ENCODE measurements around the gene PGF. TPM values are rescaled to one million over a fixed set of nuclear protein-coding genes. Genes with fewer than 3 reads are reported as not detected.

PGF gene
- total and polyA plus RNA-seq, 4 donors: 0.61 to 4.5 (median 1.8) TPM

GRCh38 chr14:74962046-74962445 lies 6.6 kb upstream of the PGF start:
- Histone ChIP-seq H3K27ac (ENCODE audit: low read depth in 1 of 2, low read length in 2 of 2) (no peak overlapping the region), H3K9me3 (ENCODE audit: control insufficient read depth in 4 of 4, low read length in 3 of 4) (no peaks in the 10 kb centered on the region), H3K4me1 (ENCODE audit: control insufficient read depth in 4 of 4, insufficient read depth in 4 of 4, low read length in 3 of 4) (no peaks in the 10 kb centered on the region), H3K4me3 (ENCODE audit: low read depth in 1 of 3, low read length in 3 of 3) (no peak overlapping the region), H3K9ac (ENCODE audit: low read depth in 1 of 2, low read length in 2 of 2) (no peak overlapping the region), H3K27me3 (ENCODE audit: control insufficient read depth in 4 of 4, insufficient read depth in 4 of 4, low read length in 3 of 4) (no peaks in the 10 kb centered on the region), H3K36me3 (ENCODE audit: control insufficient read depth in 4 of 4, insufficient read depth in 3 of 4, low read depth in 1 of 4, low read length in 3 of 4) (no peaks in the 10 kb centered on the region)
- TF ChIP-seq REST (IDR thresholded peaks at IDR 0.05): no peak
- TF ChIP-seq RXRA (IDR thresholded peaks at IDR 0.05): no peak
- no peak for TF ChIP-seq ATF3 (IDR thresholded peaks at IDR 0.05)
- no peak for TF ChIP-seq EGR1 (IDR thresholded peaks at IDR 0.05; ENCODE audit: low read depth in 2 of 2)
- TF ChIP-seq SP1 (IDR thresholded peaks at IDR 0.05): no peak
- no peak for TF ChIP-seq RAD21 (IDR thresholded peaks at IDR 0.05)
- TF ChIP-seq GABPA (IDR thresholded peaks at IDR 0.05 in 1 of 2, conservative IDR thresholded peaks at IDR 0.05 in 1 of 2): no peak
- no peak for TF ChIP-seq FOXA2 (IDR thresholded peaks at IDR 0.05)
- TF ChIP-seq FOXA1 (IDR thresholded peaks at IDR 0.05): no peak
- TF ChIP-seq ZBTB33 (IDR thresholded peaks at IDR 0.05): no peak
- no peak for TF ChIP-seq NR2F2 (IDR thresholded peaks at IDR 0.05)
- TF ChIP-seq CTCF (IDR thresholded peaks at IDR 0.05; ENCODE audit: low read depth, low read length, missing input control): no peak
- TF ChIP-seq HNF4A (conservative IDR thresholded peaks at IDR 0.05): no peak
- TF ChIP-seq MAX (IDR thresholded peaks at IDR 0.05): no peak
- no peak for TF ChIP-seq YY1 (IDR thresholded peaks at IDR 0.05)
- DNase-seq (ENCODE audit: low spot score): no peak
- 73% methylated on average over 11 of the region's 11 CpGs for WGBS

- Histone ChIP-seq H3K4me1 (ENCODE audit: control insufficient read depth in 4 of 4, insufficient read depth in 4 of 4, low read length in 3 of 4) (no peaks in the 10 kb centered on the region), H3K9me3 (ENCODE audit: control insufficient read depth in 4 of 4, low read length in 3 of 4) (no peaks in the 10 kb centered on the region), H3K36me3 (ENCODE audit: control insufficient read depth in 4 of 4, insufficient read depth in 3 of 4, low read depth in 1 of 4, low read length in 3 of 4) (no peaks in the 10 kb centered on the region), H3K27me3 (ENCODE audit: control insufficient read depth in 4 of 4, insufficient read depth in 4 of 4, low read length in 3 of 4) (no peaks in the 10 kb centered on the region), H3K27ac (ENCODE audit: low read depth in 1 of 2, low read length in 2 of 2) (no peak overlapping the region), H3K4me3 (ENCODE audit: low read depth in 1 of 3, low read length in 3 of 3) (no peak overlapping the region), H3K9ac (ENCODE audit: low read depth in 1 of 2, low read length in 2 of 2) (no peak overlapping the region)
- WGBS: 86% methylated on average over 5 of the region's 5 CpGs
- no peak for DNase-seq (ENCODE audit: low spot score)
- TF ChIP-seq SP1 (IDR thresholded peaks at IDR 0.05) (no peak), ZBTB33 (IDR thresholded peaks at IDR 0.05) (no peak), CTCF (IDR thresholded peaks at IDR 0.05; ENCODE audit: low read depth, low read length, missing input control) (no peak), FOXA1 (IDR thresholded peaks at IDR 0.05) (no peak), MAX (IDR thresholded peaks at IDR 0.05) (no peak), HNF4G (IDR thresholded peaks at IDR 0.05) (no peak), GABPA (IDR thresholded peaks at IDR 0.05 in 1 of 2, conservative IDR thresholded peaks at IDR 0.05 in 1 of 2) (no peak), NR2F2 (IDR thresholded peaks at IDR 0.05) (no peak), RXRA (IDR thresholded peaks at IDR 0.05) (no peak), ATF3 (IDR thresholded peaks at IDR 0.05) (no peak), RAD21 (IDR thresholded peaks at IDR 0.05) (no peak), HNF4A (conservative IDR thresholded peaks at IDR 0.05) (no peak)
These were observed 6.0 kb upstream of the PGF start for GRCh38 chr14:74961238-74961911.

Data from liver (tissue), 9 donors.